GM12878 (cell line): Measurements from ENCODE around the gene SMOC1. TPM values are rescaled to one million over a fixed set of nuclear protein-coding genes. Genes with fewer than 3 reads are reported as not detected.

Experiments
- ATAC-seq: fragments of 200-7000 bp; cut with Tn5 transposase; 3 replicates; pipeline ENCODE4 v1.9.1; 2020; ENCODE audit warnings: mild to moderate bottlenecking, moderate library complexity
- BruUV-seq: library from RNA; stranded (reverse); fragments of 400-500 nt; replicated peaks from 2 replicates; lab custom pipeline; 2021; lab: Mats Ljungman, UMichigan
- CTCF ChIA-PET: fragments of 300-600 bp; sonication (Branson Sonifier 250); formaldehyde crosslinking; extraction: SDS; loops from one replicate; lab custom pipeline; 2021; ENCODE audit warnings: inconsistent platforms; lab: Yijun Ruan, JAX
- POLR2A ChIA-PET: fragments of 350-600 bp; formaldehyde crosslinking; extraction: SDS; loops from one replicate; lab custom pipeline; 2021; ENCODE audit warnings: inconsistent platforms; lab: Charles Lee
- RAD21 ChIA-PET: fragments of 300-600 bp; sonication (Branson Sonifier 250); formaldehyde crosslinking; loops from one replicate; lab custom pipeline; 2023; ENCODE audit warnings: antibody characterized with exemption; ENCODE audit not compliant: unreplicated experiment; lab: Charles Lee
- SMC1A ChIA-PET: fragments of 300-600 bp; sonication (Branson Sonifier 250); formaldehyde crosslinking; loops from one replicate; lab custom pipeline; 2023; ENCODE audit not compliant: unreplicated experiment, uncharacterized antibody; lab: Charles Lee
- DNase-seq: peaks from one replicate; pipeline ENCODE4 v3.0.0-alpha.2; 2011; ENCODE audit warnings: low read depth, low spot score
- FAIRE-seq: peaks from 3 replicates; lab custom pipeline; 2011; peaks lifted over from hg19 to GRCh38; lab: Jason Lieb, UNC
- H2AFZ ChIP-seq: 2 replicates; pipeline ENCODE4 v1.6.0; 2011; ENCODE audit warnings: low read depth, low read length, control low read depth; ENCODE audit not compliant: control insufficient read depth
- H3K27ac ChIP-seq: 2 replicates; pipeline ENCODE4 v1.5.1; 2011; ENCODE audit warnings: control low read depth; ENCODE audit not compliant: control insufficient read depth, insufficient read depth
- H3K27me3 ChIP-seq, 2 experiments: replicated peaks in 1 of 2; 2 replicates each; pipeline versions ENCODE4 v1.6.0 to v1.6.1; 2011; ENCODE audit warnings: low read length in 1 of 2; ENCODE audit not compliant: control insufficient read depth in 2 of 2, insufficient read depth in 2 of 2
- H3K36me3 ChIP-seq, 2 experiments: 2 replicates each; pipeline ENCODE4 v1.5.1; 2011; ENCODE audit warnings: low read length in 1 of 2; ENCODE audit not compliant: control insufficient read depth in 2 of 2, insufficient read depth in 2 of 2
- H3K4me1 ChIP-seq: 2 replicates; pipeline ENCODE4 v1.6.1; 2011; ENCODE audit warnings: mild to moderate bottlenecking, low read length, moderate library complexity, mixed read lengths; ENCODE audit not compliant: control insufficient read depth, insufficient read depth
- H3K4me2 ChIP-seq: 2 replicates; pipeline ENCODE4 v1.6.0; 2011; ENCODE audit warnings: control low read depth; ENCODE audit not compliant: control insufficient read depth, insufficient read depth
- H3K4me3 ChIP-seq: fragments of 200-600 bp; sonication (generic); 2 replicates; pipeline ENCODE4 v1.5.1; 2016
- H3K79me2 ChIP-seq: 2 replicates; pipeline ENCODE4 v1.6.0; 2011; ENCODE audit warnings: low read length; ENCODE audit not compliant: control insufficient read depth, insufficient read depth
- H3K9ac ChIP-seq: 2 replicates; pipeline ENCODE4 v1.8.0; 2011; ENCODE audit warnings: low read length, control low read depth, mixed read lengths; ENCODE audit not compliant: control insufficient read depth, insufficient read depth
- H3K9me3 ChIP-seq: replicated peaks from 3 replicates; pipeline ENCODE4 v1.5.1; 2011; ENCODE audit warnings: mild to moderate bottlenecking, low read length; ENCODE audit not compliant: control insufficient read depth, insufficient read depth
- H4K20me1 ChIP-seq: 2 replicates; pipeline ENCODE4 v1.6.0; 2011; ENCODE audit not compliant: control insufficient read depth, insufficient read depth
- ATF3 ChIP-seq: IDR thresholded peaks from 2 replicates; pipeline ENCODE4 v1.6.1; 2011; ENCODE audit warnings: low read depth, mild to moderate bottlenecking, low read length, moderate library complexity, borderline replicate concordance; ENCODE audit errors: extremely low read depth
- BCL11A ChIP-seq: IDR thresholded peaks from 2 replicates; pipeline ENCODE4 v1.6.1; 2011; ENCODE audit warnings: low read depth, low read length
- BRCA1 ChIP-seq: IDR thresholded peaks from 2 replicates; pipeline ENCODE4 v1.6.1; 2011; ENCODE audit warnings: low read depth, low read length, improper control_type of control experiment
- CBFB ChIP-seq: IDR thresholded peaks from 2 replicates; pipeline ENCODE4 v1.6.1; 2016; ENCODE audit warnings: antibody characterized with exemption, low read depth
- CBX3 ChIP-seq: fragments of 200-600 bp; sonication (generic); IDR thresholded peaks from 2 replicates; pipeline ENCODE4 v1.6.1; 2016; ENCODE audit warnings: low read depth, borderline replicate concordance
- CBX5 ChIP-seq: sonication (generic); IDR thresholded peaks from 2 replicates; pipeline ENCODE4 v1.6.1; 2016; ENCODE audit warnings: low read depth, moderate library complexity, mild to moderate bottlenecking, inconsistent platforms
- CHD4 ChIP-seq: fragments of 200-600 bp; sonication (generic); IDR thresholded peaks from 2 replicates; pipeline ENCODE4 v1.6.1; 2016; ENCODE audit warnings: mild to moderate bottlenecking
- DPF2 ChIP-seq: fragments of 450-650 bp; IDR thresholded peaks from 2 replicates; pipeline ENCODE4 v1.6.1; 2017; ENCODE audit warnings: mild to moderate bottlenecking
- EED ChIP-seq: sonication (generic); IDR thresholded peaks from 2 replicates; pipeline ENCODE4 v1.6.1; 2016; ENCODE audit warnings: antibody characterized with exemption, low read depth
- IKZF1 ChIP-seq: fragments of 450-650 bp; conservative IDR thresholded peaks from 2 replicates; pipeline ENCODE4 v1.6.1; 2017; ENCODE audit warnings: antibody characterized with exemption, mild to moderate bottlenecking
- NFYB ChIP-seq: IDR thresholded peaks from 2 replicates; pipeline ENCODE4 v1.6.1; 2011; ENCODE audit warnings: low read depth, mild to moderate bottlenecking, low read length, improper control_type of control experiment, moderate library complexity; ENCODE audit not compliant: insufficient read depth
- NR2F1 ChIP-seq: fragments of 450-650 bp; conservative IDR thresholded peaks from 2 replicates; pipeline ENCODE4 v1.6.1; 2017; ENCODE audit warnings: mild to moderate bottlenecking
- POLR2A ChIP-seq: IDR thresholded peaks from 2 replicates; pipeline ENCODE4 v1.6.1; 2011; ENCODE audit warnings: low read depth, mild to moderate bottlenecking, low read length
- POU2F2 ChIP-seq: IDR thresholded peaks from 3 replicates; pipeline ENCODE4 v1.6.1; 2011; ENCODE audit warnings: low read depth, mild to moderate bottlenecking, low read length, borderline replicate concordance
- RBBP5 ChIP-seq: fragments of 200-600 bp; sonication (generic); conservative IDR thresholded peaks from 2 replicates; pipeline ENCODE4 v1.6.1; 2016
- RCOR1 ChIP-seq: conservative IDR thresholded peaks from 2 replicates; pipeline ENCODE4 v1.6.1; 2012; ENCODE audit warnings: low read depth, low read length, improper control_type of control experiment
- SRF ChIP-seq, 2 experiments: IDR thresholded peaks; 2 replicates each; pipeline ENCODE4 v1.6.1; 2011; ENCODE audit warnings: low read depth in 2 of 2, low read length in 2 of 2, mild to moderate bottlenecking in 1 of 2, moderate library complexity in 1 of 2
- SUZ12 ChIP-seq: fragments of 200-600 bp; sonication (generic); IDR thresholded peaks from one replicate; pipeline ENCODE4 v1.6.1; 2018; ENCODE audit warnings: antibody characterized with exemption, mild to moderate bottlenecking; ENCODE audit not compliant: unreplicated experiment
- TBL1XR1 ChIP-seq: IDR thresholded peaks from 2 replicates; pipeline ENCODE4 v1.6.1; 2012; ENCODE audit warnings: low read depth, low read length, improper control_type of control experiment
- ZBTB4 ChIP-seq: fragments of 450-650 bp; formaldehyde crosslinking; IDR thresholded peaks from 2 replicates; pipeline ENCODE4 v1.4.0; 2022; ENCODE audit warnings: mild to moderate bottlenecking, moderate library complexity
- ZNF622 ChIP-seq: fragments of 450-650 bp; IDR thresholded peaks from 2 replicates; pipeline ENCODE4 v1.6.1; 2017; ENCODE audit warnings: mild to moderate bottlenecking, inconsistent platforms
- WGBS: methylation state at CpG from one replicate; pipeline ENCODE4 v1.1.6; 2016; ENCODE audit warnings: low lambda C conversion rate; ENCODE audit not compliant: insufficient replicate concordance, insufficient coverage; ENCODE audit errors: missing lambda C conversion rate; 5-methylcytosine and 5-hydroxymethylcytosine counted together
- in situ Hi-C: fragments of 300-500 bp; cut with MboI; formaldehyde crosslinking; loops from 9 replicates; pipeline ENCODE4 v1.14.3; 2018; ENCODE audit warnings: mixed read lengths
- intact Hi-C: fragments of 100-400 bp; cut with micrococcal nuclease; formaldehyde crosslinking; loops from one replicate; pipeline ENCODE4 v1.14.2; 2022; ENCODE audit not compliant: unreplicated experiment
- polyA plus RNA-seq, 11 experiments: library from polyadenylated mRNA; depleted of rRNA in 4 of 11; unstranded in 6 of 11; stranded (reverse) in 5 of 11; fragments of >200 nt; fragmentation: Nextera tagmentation in 4 of 11; fragmentation: Illumina TruSeq in 1 of 11; extraction: Ambion mirVana in 4 of 11; extraction: Trizol in 1 of 11; gene quantifications; 1 replicate in 1 of 11; 2 replicates in 10 of 11; pipeline versions ENCODE4 v1.2.1 to v1.2.3, GENCODE V29; 2011 to 2016; ENCODE audit warnings: inconsistent platforms in 2 of 11, missing spikeins in 2 of 11, low read depth in 1 of 11
- total RNA-seq, 4 experiments: library from RNA; depleted of rRNA in 3 of 4; stranded (reverse); fragments of >200 nt in 3 of 4; fragmentation: Illumina TruSeq in 1 of 4; extraction: Trizol in 1 of 4; gene quantifications; 2 replicates each; pipeline versions ENCODE4 v1.2.1 to v1.2.3, GENCODE V29; 2013 to 2021
- TF ChIP-seq, protein P1 (sequence below): fragments of 450-650 bp; conservative IDR thresholded peaks from 2 replicates; pipeline ENCODE4 v1.6.1; 2017; ENCODE audit warnings: mild to moderate bottlenecking, moderate library complexity

SMOC1 gene
- total and polyA plus RNA-seq, 10 of the 15 experiments (the other 5 are each of a cell fraction or from before 2014, with no cell fraction given), result 0.03 to 0.26 (median 0.14) TPM; not detected in 7

DNA sequence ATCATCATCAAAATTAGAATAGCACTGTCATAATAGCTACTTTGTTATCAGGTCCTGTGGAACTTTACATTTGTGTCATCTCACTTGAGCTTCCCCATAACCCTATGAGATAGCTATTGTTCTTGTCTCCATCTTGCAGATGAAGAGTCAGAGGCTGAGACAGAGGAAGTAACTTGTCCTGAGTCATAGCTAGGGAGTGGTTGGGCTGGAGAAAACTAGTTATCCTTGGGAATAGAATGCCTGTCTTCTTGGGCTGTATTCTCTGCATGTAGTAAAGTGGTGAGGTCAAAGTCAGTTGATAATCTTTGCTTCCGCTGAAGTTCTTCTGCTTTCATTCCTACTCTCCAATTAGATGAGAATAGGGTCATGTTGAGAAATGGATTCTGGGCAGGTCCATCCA is 117.0 kb downstream of the SMOC1 start (continued):
- TF ChIP-seq, protein P1, sequence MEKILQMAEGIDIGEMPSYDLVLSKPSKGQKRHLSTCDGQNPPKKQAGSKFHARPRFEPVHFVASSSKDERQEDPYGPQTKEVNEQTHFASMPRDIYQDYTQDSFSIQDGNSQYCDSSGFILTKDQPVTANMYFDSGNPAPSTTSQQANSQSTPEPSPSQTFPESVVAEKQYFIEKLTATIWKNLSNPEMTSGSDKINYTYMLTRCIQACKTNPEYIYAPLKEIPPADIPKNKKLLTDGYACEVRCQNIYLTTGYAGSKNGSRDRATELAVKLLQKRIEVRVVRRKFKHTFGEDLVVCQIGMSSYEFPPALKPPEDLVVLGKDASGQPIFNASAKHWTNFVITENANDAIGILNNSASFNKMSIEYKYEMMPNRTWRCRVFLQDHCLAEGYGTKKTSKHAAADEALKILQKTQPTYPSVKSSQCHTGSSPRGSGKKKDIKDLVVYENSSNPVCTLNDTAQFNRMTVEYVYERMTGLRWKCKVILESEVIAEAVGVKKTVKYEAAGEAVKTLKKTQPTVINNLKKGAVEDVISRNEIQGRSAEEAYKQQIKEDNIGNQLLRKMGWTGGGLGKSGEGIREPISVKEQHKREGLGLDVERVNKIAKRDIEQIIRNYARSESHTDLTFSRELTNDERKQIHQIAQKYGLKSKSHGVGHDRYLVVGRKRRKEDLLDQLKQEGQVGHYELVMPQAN, result no peak
- TF ChIP-seq ATF3 (no peak), CBX3 (no peak), POLR2A (no peak), SRF (IDR thresholded peaks at IDR 0.05; ENCODE audit: low read depth in 2 of 2, low read length in 2 of 2) (no peak), CBX5 (no peak)

- Histone ChIP-seq H3K4me3 (no peak overlapping the region), H2AFZ (no peak overlapping the region), H3K79me2 (no peaks in the 10 kb centered on the region), H3K4me2 (no peak overlapping the region), H4K20me1 (no peaks in the 10 kb centered on the region), H3K27me3 (no peaks in the 10 kb centered on the region), H3K9ac (no peak overlapping the region), H3K9me3 (no peaks in the 10 kb centered on the region), H3K4me1 (peaks cover 11% of the 10 kb centered on the region), H3K36me3 (no peaks in the 10 kb centered on the region), H3K27ac (no peak overlapping the region)
- DNase-seq, result no peak
- BruUV-seq, result no TSS peak
- POLR2A ChIA-PET, result no interaction called here
- no peak for ATAC-seq
- in situ Hi-C loops, result no loop called here
- no peak for FAIRE-seq
- SMC1A ChIA-PET, result interaction anchor here (0.6 kb wide), 1 partner anchor 143 kb away, joined by 3 read pairs; no protein-coding TSS in a partner anchor
- WGBS, result 57% methylated on average over 5 of the region's 5 CpGs
- CTCF ChIA-PET, result interaction anchor here (0.5 to 1.4 kb wide), 2 partner anchors 15 to 88 kb away, joined by 3 to 4 read pairs; no protein-coding TSS in a partner anchor
- intact Hi-C loops, result no loop called here
- RAD21 ChIA-PET, result no interaction called here
- TF ChIP-seq BRCA1 (no peak), ZNF622 (no peak), DPF2 (no peak), POLR2A (no peak), CHD4 (no peak), BCL11A (no peak), SUZ12 (no peak), POU2F2 (no peak), EED (no peak), NR2F1 (no peak), ZBTB4 (CRISPR knock-in tag) (no peak), IKZF1 (no peak), CBFB (no peak), TBL1XR1 (no peak), RCOR1 (no peak), RBBP5 (no peak), NFYB (no peak)
Measured at GRCh38 chr14:69997849-69998248, 118.6 kb downstream of the SMOC1 start.
